Aorta (tissue), 5 donors: ENCODE results near the gene CYFIP1. TPM values are rescaled to one million over a fixed set of nuclear protein-coding genes. Genes with fewer than 3 reads are reported as not detected.
A peak's percentile ranks its signal among the peaks of the same experiment; 100 is the strongest.

Experiments used
- ATAC-seq: fragments of 200-7000 bp; cut with Tn5 transposase; one replicate; pipeline ENCODE4 v1.9.1; 2022; ENCODE audit warnings: moderate library complexity; ENCODE audit not compliant: low FRiP score
- DNase-seq, 2 donors: peaks; one replicate each; pipeline ENCODE4 v3.0.0-alpha.2; 2020
- H3K27ac ChIP-seq, 2 donors: one replicate each; pipeline ENCODE4 v1.5.1; 2013; ENCODE audit warnings: low read length in 2 of 2, mild to moderate bottlenecking in 2 of 2, moderate library complexity in 2 of 2, control low read depth in 1 of 2, inconsistent platforms in 1 of 2, low read depth in 1 of 2
- H3K27me3 ChIP-seq, 2 donors: one replicate each; pipeline ENCODE4 v1.6.1; 2013; ENCODE audit warnings: control low read depth in 1 of 2, low read length in 1 of 2, mild to moderate bottlenecking in 1 of 2, moderate library complexity in 1 of 2; ENCODE audit not compliant: insufficient read depth in 2 of 2, control insufficient read depth in 1 of 2
- H3K36me3 ChIP-seq, 2 donors: one replicate each; pipeline ENCODE4 v1.6.1; 2013; ENCODE audit warnings: control low read depth in 1 of 2, low read length in 1 of 2, mild to moderate bottlenecking in 1 of 2; ENCODE audit not compliant: insufficient read depth in 2 of 2, control insufficient read depth in 1 of 2
- H3K4me1 ChIP-seq, 2 donors: one replicate each; pipeline ENCODE4 v1.6.1; 2013; ENCODE audit warnings: low read length in 2 of 2, control low read depth in 1 of 2, mild to moderate bottlenecking in 1 of 2, moderate library complexity in 1 of 2; ENCODE audit not compliant: insufficient read depth in 2 of 2, control insufficient read depth in 1 of 2
- H3K4me3 ChIP-seq, 2 donors: one replicate each; pipeline ENCODE4 v1.5.1; 2013; ENCODE audit warnings: low read length in 2 of 2, control low read depth in 1 of 2, mild to moderate bottlenecking in 1 of 2
- H3K9me3 ChIP-seq: one replicate; pipeline ENCODE4 v1.6.1; 2013; ENCODE audit warnings: mild to moderate bottlenecking, low read length; ENCODE audit not compliant: control insufficient read depth
- WGBS, 2 donors: extraction: QIAGEN DNeasy Blood & Tissue Kit; methylation state at CpG; one replicate each; pipeline ENCODE4 v1.1.7; 2013; 5-methylcytosine and 5-hydroxymethylcytosine counted together
- intact Hi-C, 2 donors: fragments of 100-400 bp; cut with DNase I; formaldehyde crosslinking; loops; one replicate each; pipeline versions ENCODE4 v1.14.2 to v1.15.0; 2022
- polyA plus RNA-seq, 2 donors: library from polyadenylated mRNA; stranded (reverse); fragments of 200-250 nt; gene quantifications; one replicate each; pipeline ENCODE4 v1.2.3, GENCODE V29; 2013
- total RNA-seq, 2 donors: library from RNA; stranded (reverse); fragmentation: NEBNext Ultra II Directional; extraction: Animal tissue kit (Norgen Biotek cat#: 25700); gene quantifications; one replicate each; pipeline ENCODE4 v1.2.1, GENCODE V29; 2021
- donor health status: healthy with polysubstance abuse.
- donor health status: Bipolar disorder and iron deficiency.
- donor health status: DM: no; HTN: no; CAD: no.
- donor health status: DM: no; HTN: no; CAD: no.
- donor health status: DM: yes; HTN: yes; CAD: no.

Gene CYFIP1
- total and polyA plus RNA-seq, 4 donors: 46.5 to 172 (median 104) TPM

GRCh38 chr15:22902981-22903380 lies 77.2 kb downstream of the CYFIP1 start:
- H3K4me1 ChIP-seq: no peaks in the 10 kb centered on the region
- no peaks in the 10 kb centered on the region for H3K9me3 ChIP-seq
- H3K36me3 ChIP-seq: peaks cover 0 to 6% of the 10 kb centered on the region in 2 donors
- intact Hi-C loops: no loop called here
- no peak overlapping the region for H3K4me3 ChIP-seq
- ATAC-seq (peak; percentile 21), DNase-seq (peak in 1 of 2 donors; percentile 72)
- no peak overlapping the region for H3K27ac ChIP-seq
- 90 to 91% methylated on average over 11 of the region's 11 CpGs for WGBS, 2 donors
- H3K27me3 ChIP-seq: no peaks in the 10 kb centered on the region

GRCh38 chr15:22902578-22902977 lies 77.6 kb downstream of the CYFIP1 start:
- no peaks in the 10 kb centered on the region for H3K27me3 ChIP-seq
- DNase-seq (peak in 1 of 2 donors; percentile 53), ATAC-seq (no peak)
- WGBS, 2 donors: 78 to 84% methylated on average over 12 of the region's 12 CpGs
- intact Hi-C loops: no loop called here
- peaks cover 0 to 5% of the 10 kb centered on the region in 2 donors for H3K36me3 ChIP-seq
- no peaks in the 10 kb centered on the region for H3K4me1 ChIP-seq
- H3K27ac ChIP-seq: no peak overlapping the region
- H3K9me3 ChIP-seq: no peaks in the 10 kb centered on the region
- no peak overlapping the region for H3K4me3 ChIP-seq

GRCh38 chr15:22902046-22902445 lies 78.1 kb downstream of the CYFIP1 start:
- Histone ChIP-seq H3K27ac (no peak overlapping the region), H3K36me3 (peaks cover 0 to 2% of the 10 kb centered on the region in 2 donors), H3K27me3 (no peaks in the 10 kb centered on the region), H3K4me3 (no peak overlapping the region), H3K4me1 (no peaks in the 10 kb centered on the region), H3K9me3 (no peaks in the 10 kb centered on the region)
- WGBS, 2 donors: 92 to 94% methylated on average over 11 of the region's 11 CpGs
- ATAC-seq: no peak
- DNase-seq: peak in 1 of 2 donors; percentile 69
- intact Hi-C loops: no loop called here

GRCh38 chr15:22895465-22896190 lies 84.5 kb downstream of the CYFIP1 start:
- Histone ChIP-seq H3K4me3 (no peak overlapping the region), H3K27me3 (no peaks in the 10 kb centered on the region), H3K9me3 (no peaks in the 10 kb centered on the region), H3K27ac (no peak overlapping the region), H3K36me3 (peaks cover 2 to 10% of the 10 kb centered on the region in 2 donors), H3K4me1 (no peaks in the 10 kb centered on the region)
- ATAC-seq (no peak), DNase-seq (peak in 1 of 2 donors; percentile 46)
- intact Hi-C loops: no loop called here
- 95% methylated on average over 10 of the region's 10 CpGs for WGBS, 2 donors

GRCh38 chr15:22893881-22894280 lies 86.3 kb downstream of the CYFIP1 start:
- H3K27ac ChIP-seq: no peak overlapping the region
- no peaks in the 10 kb centered on the region for H3K27me3 ChIP-seq
- WGBS, 2 donors: 94 to 95% methylated on average over 13 of the region's 13 CpGs
- no peak overlapping the region for H3K4me3 ChIP-seq
- peaks cover 2 to 8% of the 10 kb centered on the region in 2 donors for H3K36me3 ChIP-seq
- H3K9me3 ChIP-seq: no peaks in the 10 kb centered on the region
- DNase-seq: peak in 1 of 2 donors; percentile 30
- ATAC-seq: no peak
- intact Hi-C loops: no loop called here
- no peaks in the 10 kb centered on the region for H3K4me1 ChIP-seq

GRCh38 chr15:22893081-22893480 lies 87.1 kb downstream of the CYFIP1 start:
- peaks cover 2 to 8% of the 10 kb centered on the region in 2 donors for H3K36me3 ChIP-seq
- no peak overlapping the region for H3K27ac ChIP-seq
- H3K4me3 ChIP-seq: no peak overlapping the region
- DNase-seq (peak in 1 of 2 donors; percentile 64), ATAC-seq (no peak)
- no peaks in the 10 kb centered on the region for H3K27me3 ChIP-seq
- intact Hi-C loops: no loop called here
- no peaks in the 10 kb centered on the region for H3K4me1 ChIP-seq
- no peaks in the 10 kb centered on the region for H3K9me3 ChIP-seq
- 94 to 95% methylated on average over 17 of the region's 17 CpGs for WGBS, 2 donors

GRCh38 chr15:22892333-22892732 lies 87.8 kb downstream of the CYFIP1 start:
- Histone ChIP-seq H3K4me3 (no peak overlapping the region), H3K4me1 (no peaks in the 10 kb centered on the region), H3K9me3 (no peaks in the 10 kb centered on the region), H3K36me3 (peaks cover 2 to 8% of the 10 kb centered on the region in 2 donors), H3K27ac (no peak overlapping the region), H3K27me3 (no peaks in the 10 kb centered on the region)
- DNase-seq: no peak
- intact Hi-C loops: no loop called here
- no peak for ATAC-seq
- WGBS, 2 donors: 83 to 93% methylated on average over 9 of the region's 9 CpGs

- H3K9me3 ChIP-seq: no peaks in the 10 kb centered on the region
- peaks cover 2 to 8% of the 10 kb centered on the region in 2 donors for H3K36me3 ChIP-seq
- H3K4me1 ChIP-seq: no peaks in the 10 kb centered on the region
- ATAC-seq: peak; percentile 19
- no peaks in the 10 kb centered on the region for H3K27me3 ChIP-seq
- 85 to 87% methylated on average over 33 of the region's 33 CpGs for WGBS, 2 donors
- no peak overlapping the region for H3K4me3 ChIP-seq
- H3K27ac ChIP-seq: no peak overlapping the region
- no peak for DNase-seq
- intact Hi-C loops: no loop called here
Observed at GRCh38 chr15:22891426-22892210, 88.5 kb downstream of the CYFIP1 start.
